ENCODE results near the gene ZIC1.

ZIC1 gene

GRCh38 chr3:147367676-147368075 lies 41.5 kb upstream of the ZIC1 start:
- no peak overlapping the region for H3K4me3 ChIP-seq (ENCODE audit: low read depth, low read length)
- TF ChIP-seq CTCF (IDR thresholded peaks at IDR 0.05; ENCODE audit: low read depth, low read length), result no peak

- H3K4me3 ChIP-seq (ENCODE audit: low read depth, low read length), result no peak overlapping the region
- no peak for TF ChIP-seq CTCF (IDR thresholded peaks at IDR 0.05; ENCODE audit: low read depth, low read length)
Observed at GRCh38 chr3:147368151-147368550, 41.0 kb upstream of the ZIC1 start.

- H3K4me3 ChIP-seq (ENCODE audit: low read depth, low read length), result no peak overlapping the region
Observed at GRCh38 chr3:147368561-147369221, 40.5 kb upstream of the ZIC1 start.

GRCh38 chr3:147369231-147369630 lies 39.9 kb upstream of the ZIC1 start:
- no peak for TF ChIP-seq CTCF (IDR thresholded peaks at IDR 0.05; ENCODE audit: low read depth, low read length)
- no peak overlapping the region for H3K4me3 ChIP-seq (ENCODE audit: low read depth, low read length)

More at GRCh38 chr3:147368561-147369221, 40.5 kb upstream of the ZIC1 start:
- no peak for TF ChIP-seq CTCF (IDR thresholded peaks at IDR 0.05; ENCODE audit: low read depth, low read length)

GRCh38 chr3:147369661-147370123 lies 39.5 kb upstream of the ZIC1 start:
- TF ChIP-seq CTCF (IDR thresholded peaks at IDR 0.05; ENCODE audit: low read depth, low read length), result no peak
- H3K4me3 ChIP-seq (ENCODE audit: low read depth, low read length), result no peak overlapping the region

- no peak overlapping the region for H3K4me3 ChIP-seq (ENCODE audit: low read depth, low read length)
- no peak for TF ChIP-seq CTCF (IDR thresholded peaks at IDR 0.05; ENCODE audit: low read depth, low read length)
Observed at GRCh38 chr3:147370349-147370748, 38.8 kb upstream of the ZIC1 start.

- no peak overlapping the region for H3K4me3 ChIP-seq (ENCODE audit: low read depth, low read length)
- no peak for TF ChIP-seq CTCF (IDR thresholded peaks at IDR 0.05; ENCODE audit: low read depth, low read length)
Observed at GRCh38 chr3:147371140-147371539, 38.0 kb upstream of the ZIC1 start.
